GM12875 (cell line): ENCODE measurements around the gene TRAPPC10.
A peak's percentile ranks its signal among the peaks of the same experiment; 100 is the strongest.

Experiments used
- H3K4me3 ChIP-seq: one replicate; pipeline ENCODE4 v1.5.1; 2011; ENCODE audit warnings: low read depth, low read length, control low read depth
- CTCF ChIP-seq: IDR thresholded peaks from 2 replicates; pipeline ENCODE4 v1.5.1; 2011; ENCODE audit warnings: low read depth, mild to moderate bottlenecking, control low read depth, inconsistent platforms, low read length, moderate library complexity, borderline replicate concordance; ENCODE audit not compliant: insufficient read depth

TRAPPC10 gene

GRCh38 chr21:44005071-44005470 is 7.0 kb upstream of the TRAPPC10 start:
- no peak for TF ChIP-seq CTCF
- no peak overlapping the region for H3K4me3 ChIP-seq

GRCh38 chr21:44005593-44005992 is 6.5 kb upstream of the TRAPPC10 start:
- no peak for TF ChIP-seq CTCF
- H3K4me3 ChIP-seq: no peak overlapping the region

- TF ChIP-seq CTCF: no peak
- no peak overlapping the region for H3K4me3 ChIP-seq
Observed at GRCh38 chr21:44006017-44006619, 6.0 kb upstream of the TRAPPC10 start.

- no peak for TF ChIP-seq CTCF
- no peak overlapping the region for H3K4me3 ChIP-seq
Observed at GRCh38 chr21:44006656-44007055, 5.5 kb upstream of the TRAPPC10 start.

GRCh38 chr21:44010429-44010828 is 1.7 kb upstream of the TRAPPC10 start:
- no peak overlapping the region for H3K4me3 ChIP-seq
- no peak for TF ChIP-seq CTCF

GRCh38 chr21:44011123-44011522 is 986 bp upstream of the TRAPPC10 start:
- no peak for TF ChIP-seq CTCF
- H3K4me3 ChIP-seq: peak overlapping the region; percentile 96
